HEK293 (cell line): ENCODE results near the gene DLGAP3.

ENCODE experiments used
- CTCF ChIA-PET: fragments of 350-600 bp; formaldehyde crosslinking; extraction: SDS; loops from one replicate; lab custom pipeline; 2021; ENCODE audit warnings: antibody characterized with exemption; lab: Yijun Ruan, JAX
- POLR2A ChIA-PET: fragments of 300-600 bp; formaldehyde crosslinking; extraction: SDS; loops from one replicate; lab custom pipeline; 2020; ENCODE audit warnings: antibody characterized with exemption, inconsistent platforms; lab: Yijun Ruan, JAX
- H3K27ac ChIP-seq: fragments of 200-500 bp; sonication (Bioruptor generic); 2 replicates; pipeline ENCODE4 v1.5.1; 2014; ENCODE audit warnings: low read depth, low read length, control low read depth, inconsistent platforms; ENCODE audit errors: extremely low read depth
- H3K36me3 ChIP-seq, 2 experiments: fragments of 200-500 bp in 1 of 2; sonication (Bioruptor generic) in 1 of 2; 1 replicate in 1 of 2; 2 replicates in 1 of 2; pipeline ENCODE4 v1.5.1; 2014 to 2017; ENCODE audit warnings: inconsistent platforms in 2 of 2, low read length in 2 of 2; ENCODE audit not compliant: control insufficient read depth in 2 of 2, insufficient read depth in 1 of 2
- H3K4me1 ChIP-seq: fragments of 200-500 bp; sonication (Bioruptor generic); 2 replicates; pipeline ENCODE4 v1.5.1; 2014; ENCODE audit warnings: mild to moderate bottlenecking, low read length, inconsistent platforms; ENCODE audit not compliant: control insufficient read depth, insufficient read depth
- H3K4me3 ChIP-seq: 2 replicates; pipeline ENCODE4 v1.5.1; 2011; ENCODE audit warnings: low read depth, mild to moderate bottlenecking, control low read depth, low read length, moderate library complexity
- H3K9me3 ChIP-seq: fragments of 200-500 bp; sonication (Bioruptor generic); 2 replicates; pipeline ENCODE4 v1.5.1; 2014; ENCODE audit warnings: low read depth, low read length, inconsistent platforms; ENCODE audit not compliant: control insufficient read depth, insufficient read depth
- BCL6B ChIP-seq: fragments of 450-650 bp; formaldehyde crosslinking; IDR thresholded peaks from 2 replicates; pipeline ENCODE4 v1.5.1; 2017; ENCODE audit warnings: missing biosample characterization, missing genetic modification characterization
- EGR2 ChIP-seq: fragments of 450-650 bp; formaldehyde crosslinking; IDR thresholded peaks from 2 replicates; pipeline ENCODE4 v1.5.1; 2016; ENCODE audit warnings: low read depth, missing biosample characterization, missing genetic modification characterization
- KLF9 ChIP-seq: fragments of 450-650 bp; formaldehyde crosslinking; IDR thresholded peaks from 2 replicates; pipeline ENCODE4 v1.5.1; 2016; ENCODE audit warnings: missing biosample characterization, missing genetic modification characterization, low read depth
- PRDM10 ChIP-seq: fragments of 450-650 bp; formaldehyde crosslinking; IDR thresholded peaks from 2 replicates; pipeline ENCODE4 v1.5.1; 2016; ENCODE audit warnings: missing biosample characterization, missing genetic modification characterization
- ZBTB10 ChIP-seq: fragments of 450-650 bp; formaldehyde crosslinking; IDR thresholded peaks from 2 replicates; pipeline ENCODE4 v1.5.1; 2016; ENCODE audit warnings: missing biosample characterization, missing genetic modification characterization
- ZBTB8A ChIP-seq: fragments of 450-650 bp; formaldehyde crosslinking; IDR thresholded peaks from 2 replicates; pipeline ENCODE4 v1.5.1; 2016; ENCODE audit warnings: missing biosample characterization, missing genetic modification characterization
- ZNF10 ChIP-seq: fragments of 450-650 bp; formaldehyde crosslinking; IDR thresholded peaks from 2 replicates; pipeline ENCODE4 v1.5.1; 2017; ENCODE audit warnings: missing biosample characterization, missing genetic modification characterization
- ZNF138 ChIP-seq: fragments of 450-650 bp; formaldehyde crosslinking; IDR thresholded peaks from 2 replicates; pipeline ENCODE4 v1.5.1; 2016; ENCODE audit warnings: missing biosample characterization, missing genetic modification characterization, borderline replicate concordance
- ZNF174 ChIP-seq: fragments of 450-650 bp; formaldehyde crosslinking; IDR thresholded peaks from 2 replicates; pipeline ENCODE4 v1.5.0; 2017; ENCODE audit warnings: missing biosample characterization, mild to moderate bottlenecking, missing genetic modification characterization
- ZNF211 ChIP-seq: fragments of 450-650 bp; formaldehyde crosslinking; IDR thresholded peaks from 2 replicates; pipeline ENCODE4 v1.5.1; 2016; ENCODE audit warnings: low read depth, missing biosample characterization, missing genetic modification characterization
- ZNF274 ChIP-seq, 2 experiments: fragments of 200-500 bp in 1 of 2; fragments of 450-650 bp in 1 of 2; sonication (Bioruptor generic) in 1 of 2; formaldehyde crosslinking in 1 of 2; IDR thresholded peaks; 2 replicates each; pipeline versions ENCODE4 v1.5.1 to v1.6.1; 2014 to 2016; ENCODE audit warnings: borderline replicate concordance in 1 of 2, inconsistent platforms in 1 of 2, low read length in 1 of 2, missing biosample characterization in 1 of 2, missing genetic modification characterization in 1 of 2
- ZNF280C ChIP-seq: fragments of 450-650 bp; formaldehyde crosslinking; IDR thresholded peaks from 2 replicates; pipeline ENCODE4 v1.5.1; 2016; ENCODE audit warnings: missing biosample characterization, missing genetic modification characterization
- ZNF530 ChIP-seq: fragments of 450-650 bp; formaldehyde crosslinking; IDR thresholded peaks from 2 replicates; pipeline ENCODE4 v1.5.1; 2016; ENCODE audit warnings: low read depth, missing biosample characterization, missing genetic modification characterization
- ZNF558 ChIP-seq: fragments of 450-650 bp; formaldehyde crosslinking; IDR thresholded peaks from 2 replicates; pipeline ENCODE4 v1.5.1; 2016; ENCODE audit warnings: missing biosample characterization, missing genetic modification characterization
- ZNF621 ChIP-seq: fragments of 450-650 bp; formaldehyde crosslinking; IDR thresholded peaks from 2 replicates; pipeline ENCODE4 v1.5.1; 2017; ENCODE audit warnings: missing biosample characterization, missing genetic modification characterization
- ZNF629 ChIP-seq: fragments of 450-650 bp; formaldehyde crosslinking; IDR thresholded peaks from 2 replicates; pipeline ENCODE4 v1.5.1; 2017; ENCODE audit warnings: missing biosample characterization, missing genetic modification characterization
- ZXDB ChIP-seq: fragments of 450-650 bp; formaldehyde crosslinking; IDR thresholded peaks from 2 replicates; pipeline ENCODE4 v1.5.1; 2016; ENCODE audit warnings: missing biosample characterization, missing genetic modification characterization

Gene DLGAP3

GRCh38 chr1:34843392-34844251 is 85.8 kb downstream of the DLGAP3 start (continued):
- TF ChIP-seq ZNF530 (tag by site-specific recombination): no peak
- TF ChIP-seq ZNF211 (tag by site-specific recombination): no peak
- TF ChIP-seq ZNF138 (tag by site-specific recombination): no peak
- no peak for TF ChIP-seq ZBTB8A
- TF ChIP-seq ZNF174: no peak

GRCh38 chr1:34842952-34843371 is 86.5 kb downstream of the DLGAP3 start:
- Histone ChIP-seq H3K4me3 (no peak overlapping the region), H3K36me3 (peaks cover 0 to 2% of the 10 kb centered on the region in 2 experiments; a peak in 1 of 3 replicates), H3K9me3 (no peaks in the 10 kb centered on the region), H3K27ac (no peak overlapping the region), H3K4me1 (no peaks in the 10 kb centered on the region)
- TF ChIP-seq KLF9 (no peak), ZXDB (tag by site-specific recombination) (no peak), ZNF621 (no peak), ZNF629 (no peak), ZBTB10 (tag by site-specific recombination) (no peak), EGR2 (tag by site-specific recombination) (no peak), BCL6B (tag by site-specific recombination) (no peak), ZNF274 (IDR thresholded peaks at IDR 0.05; ENCODE audit: low read length) (no peak), ZNF274 (tag by site-specific recombination; IDR thresholded peaks at IDR 0.05; ENCODE audit: borderline replicate concordance) (no peak), ZNF558 (tag by site-specific recombination) (no peak), PRDM10 (tag by site-specific recombination) (no peak), ZNF10 (no peak), ZNF280C (tag by site-specific recombination) (no peak)
- ChIA-PET POLR2A (no interaction called here), CTCF (interaction anchor here (2.0 to 3.3 kb wide), 2 partner anchors 10 to 23 kb away, joined by 5 to 19 read pairs; no protein-coding TSS in a partner anchor)
